Measurements from ENCODE around the gene PDP2.

DNA sequence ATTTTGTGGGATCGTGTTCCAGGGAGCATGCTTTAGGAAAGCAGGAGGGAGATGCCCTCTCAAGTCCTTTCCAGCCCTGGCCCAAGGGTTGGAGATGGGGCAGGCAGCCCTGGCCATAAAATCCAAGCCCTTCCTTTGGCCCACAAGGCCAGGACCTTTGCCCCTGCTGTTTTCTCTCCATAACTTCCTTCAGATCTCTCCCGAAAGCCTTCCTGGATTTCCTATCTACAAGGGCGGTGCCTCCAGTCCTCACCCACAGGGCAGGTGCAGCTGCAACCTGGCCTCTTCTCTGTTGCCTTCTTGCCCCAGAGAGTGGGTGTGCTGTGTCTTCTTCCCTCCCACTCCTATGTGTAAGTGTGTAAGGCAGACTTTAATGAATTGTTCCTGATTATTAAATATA is 8.5 kb upstream of the PDP2 start:
- TF ChIP-seq, protein P1, sequence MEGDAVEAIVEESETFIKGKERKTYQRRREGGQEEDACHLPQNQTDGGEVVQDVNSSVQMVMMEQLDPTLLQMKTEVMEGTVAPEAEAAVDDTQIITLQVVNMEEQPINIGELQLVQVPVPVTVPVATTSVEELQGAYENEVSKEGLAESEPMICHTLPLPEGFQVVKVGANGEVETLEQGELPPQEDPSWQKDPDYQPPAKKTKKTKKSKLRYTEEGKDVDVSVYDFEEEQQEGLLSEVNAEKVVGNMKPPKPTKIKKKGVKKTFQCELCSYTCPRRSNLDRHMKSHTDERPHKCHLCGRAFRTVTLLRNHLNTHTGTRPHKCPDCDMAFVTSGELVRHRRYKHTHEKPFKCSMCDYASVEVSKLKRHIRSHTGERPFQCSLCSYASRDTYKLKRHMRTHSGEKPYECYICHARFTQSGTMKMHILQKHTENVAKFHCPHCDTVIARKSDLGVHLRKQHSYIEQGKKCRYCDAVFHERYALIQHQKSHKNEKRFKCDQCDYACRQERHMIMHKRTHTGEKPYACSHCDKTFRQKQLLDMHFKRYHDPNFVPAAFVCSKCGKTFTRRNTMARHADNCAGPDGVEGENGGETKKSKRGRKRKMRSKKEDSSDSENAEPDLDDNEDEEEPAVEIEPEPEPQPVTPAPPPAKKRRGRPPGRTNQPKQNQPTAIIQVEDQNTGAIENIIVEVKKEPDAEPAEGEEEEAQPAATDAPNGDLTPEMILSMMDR (IDR thresholded peaks at IDR 0.05): no peak
- TF ChIP-seq POLR2A (IDR thresholded peaks at IDR 0.05): no peak

Measured in body of pancreas (tissue), 4 donors.